Prostate gland (tissue), 2 donors: ENCODE results near the gene HNRNPM. TPM values are rescaled to one million over a fixed set of nuclear protein-coding genes. Genes with fewer than 3 reads are reported as not detected.

Experiments used
- DNase-seq: peaks from one replicate; pipeline ENCODE4 v3.0.0-alpha.2; 2019; ENCODE audit warnings: low spot score
- H3K27ac ChIP-seq, 2 donors: fragments of 200-600 bp; sonication (generic); 2 replicates each; pipeline ENCODE4 v1.5.1; 2017 to 2019
- H3K27me3 ChIP-seq: fragments of 200-600 bp; sonication (generic); replicated peaks from 2 replicates; pipeline ENCODE4 v1.5.1; 2019; ENCODE audit not compliant: insufficient read depth
- H3K36me3 ChIP-seq, 2 donors: fragments of 200-600 bp; sonication (generic); 1 replicate in 1 of 2; 2 replicates in 1 of 2; pipeline versions ENCODE4 v1.5.1 to v1.8.1; 2017 to 2019
- H3K4me1 ChIP-seq: fragments of 200-600 bp; sonication (generic); replicated peaks from 2 replicates; pipeline ENCODE4 v1.5.1; 2019
- H3K4me3 ChIP-seq, 2 donors: fragments of 200-600 bp; sonication (generic); 2 replicates each; pipeline ENCODE4 v1.5.1; 2017 to 2019
- H3K9me3 ChIP-seq: fragments of 200-600 bp; sonication (generic); 2 replicates; pipeline ENCODE4 v1.5.1; 2017
- CTCF ChIP-seq, 4 experiments: fragments of 200-600 bp in 2 of 4; fragments of 450-650 bp in 2 of 4; sonication (generic) in 2 of 4; IDR thresholded peaks; 1 replicate in 3 of 4; 2 replicates in 1 of 4; pipeline ENCODE4 v1.5.1; 2016 to 2019; ENCODE audit warnings: antibody characterized with exemption in 4 of 4, mild to moderate bottlenecking in 2 of 4, moderate library complexity in 2 of 4
- POLR2A ChIP-seq: fragments of 450-650 bp; IDR thresholded peaks from one replicate; pipeline ENCODE4 v1.6.1; 2016; ENCODE audit warnings: antibody characterized with exemption, mild to moderate bottlenecking
- POLR2AphosphoS5 ChIP-seq: sonication (generic); formaldehyde crosslinking; IDR thresholded peaks from one replicate; pipeline ENCODE4 v1.6.1; 2017; ENCODE audit warnings: antibody characterized with exemption
- WGBS: methylation state at CpG from one replicate; pipeline ENCODE4 v1.1.5; 2018; 5-methylcytosine and 5-hydroxymethylcytosine counted together
- intact Hi-C: fragments of 100-400 bp; cut with DNase I; formaldehyde crosslinking; loops from one replicate; pipeline ENCODE4 v1.14.2; 2022
- total RNA-seq, 2 donors: library from RNA; depleted of rRNA; stranded (reverse); fragments of >200 nt; gene quantifications; one replicate each; pipeline ENCODE4 v1.1.0, GENCODE V29; 2016

The HNRNPM gene
- total RNA-seq, 2 donors from 2014 or later: 111 to 147 TPM

GRCh38 chr19:8468761-8469373 is 24.1 kb downstream of the HNRNPM start:
- Histone ChIP-seq H3K4me3 (no peak overlapping the region), H3K9me3 (no peaks in the 10 kb centered on the region), H3K27me3 (no peaks in the 10 kb centered on the region), H3K36me3 (peaks cover 13 to 34% of the 10 kb centered on the region in 2 donors), H3K4me1 (no peaks in the 10 kb centered on the region), H3K27ac (no peak overlapping the region)
- DNase-seq: no peak
- WGBS: 85% methylated on average over 8 of the region's 8 CpGs
- intact Hi-C loops: no loop called here
- TF ChIP-seq POLR2A (no peak), CTCF (IDR thresholded peaks at IDR 0.05) (no peak), POLR2AphosphoS5 (no peak)

- TF ChIP-seq POLR2A (no peak), CTCF (IDR thresholded peaks at IDR 0.05) (no peak), POLR2AphosphoS5 (no peak)
- DNase-seq: no peak
- Histone ChIP-seq H3K27ac (no peak overlapping the region), H3K9me3 (no peaks in the 10 kb centered on the region), H3K4me1 (no peaks in the 10 kb centered on the region), H3K27me3 (no peaks in the 10 kb centered on the region), H3K4me3 (no peak overlapping the region), H3K36me3 (peaks cover 17 to 27% of the 10 kb centered on the region in 2 donors)
- intact Hi-C loops: no loop called here
- 75% methylated on average over 13 of the region's 13 CpGs for WGBS
Observed at GRCh38 chr19:8469613-8470368, 25.0 kb downstream of the HNRNPM start.

GRCh38 chr19:8473648-8474476 is 29.1 kb downstream of the HNRNPM start:
- H3K36me3 ChIP-seq: peaks cover 10 to 16% of the 10 kb centered on the region in 2 donors
- WGBS: 87% methylated on average over 6 of the region's 6 CpGs
- no peaks in the 10 kb centered on the region for H3K27me3 ChIP-seq
- no peaks in the 10 kb centered on the region for H3K4me1 ChIP-seq
- H3K27ac ChIP-seq: no peak overlapping the region
- TF ChIP-seq POLR2AphosphoS5 (no peak), POLR2A (no peak), CTCF (IDR thresholded peaks at IDR 0.05) (no peak)
- no peak overlapping the region for H3K4me3 ChIP-seq
- intact Hi-C loops: no loop called here
- no peak for DNase-seq
- H3K9me3 ChIP-seq: no peaks in the 10 kb centered on the region

GRCh38 chr19:8475005-8475404 is 30.2 kb downstream of the HNRNPM start:
- intact Hi-C loops: no loop called here
- H3K36me3 ChIP-seq: peaks cover 4 to 8% of the 10 kb centered on the region in 2 donors
- no peak for TF ChIP-seq CTCF (IDR thresholded peaks at IDR 0.05)

More at GRCh38 chr19:8475005-8475404, 30.2 kb downstream of the HNRNPM start:
- Histone ChIP-seq H3K27me3 (no peaks in the 10 kb centered on the region), H3K27ac (no peak overlapping the region), H3K4me1 (no peaks in the 10 kb centered on the region), H3K9me3 (no peaks in the 10 kb centered on the region), H3K4me3 (no peak overlapping the region)
- WGBS: 100% methylated on average over 1 of the region's 1 CpG
- no peak for DNase-seq
